HEK293 (cell line): ENCODE results near the gene CAP1.

Experiments used
- ATF2 ChIP-seq: fragments of 450-650 bp; formaldehyde crosslinking; IDR thresholded peaks from 2 replicates; pipeline ENCODE4 v1.5.1; 2016; ENCODE audit warnings: missing biosample characterization, missing genetic modification characterization, low read depth
- CTCF ChIP-seq: fragments of 450-650 bp; formaldehyde crosslinking; IDR thresholded peaks from 2 replicates; pipeline ENCODE4 v1.5.1; 2016; ENCODE audit warnings: missing biosample characterization, missing genetic modification characterization
- PATZ1 ChIP-seq: fragments of 450-650 bp; formaldehyde crosslinking; IDR thresholded peaks from 2 replicates; pipeline ENCODE4 v1.5.1; 2016; ENCODE audit warnings: missing biosample characterization, missing genetic modification characterization
- ZEB2 ChIP-seq: fragments of 450-650 bp; formaldehyde crosslinking; IDR thresholded peaks from 2 replicates; pipeline ENCODE4 v1.5.1; 2016; ENCODE audit warnings: missing biosample characterization, missing genetic modification characterization
- ZNF202 ChIP-seq: fragments of 450-650 bp; formaldehyde crosslinking; IDR thresholded peaks from 2 replicates; pipeline ENCODE4 v1.5.1; 2016; ENCODE audit warnings: missing biosample characterization, missing genetic modification characterization, borderline replicate concordance
- ZNF585B ChIP-seq: fragments of 450-650 bp; formaldehyde crosslinking; IDR thresholded peaks from 2 replicates; pipeline ENCODE4 v1.5.1; 2016; ENCODE audit warnings: missing biosample characterization, missing genetic modification characterization
- ZNF610 ChIP-seq: fragments of 450-650 bp; formaldehyde crosslinking; IDR thresholded peaks from 2 replicates; pipeline ENCODE4 v1.5.1; 2016; ENCODE audit warnings: missing biosample characterization, missing genetic modification characterization, borderline replicate concordance
- ZSCAN4 ChIP-seq: fragments of 450-650 bp; formaldehyde crosslinking; IDR thresholded peaks from 2 replicates; pipeline ENCODE4 v1.5.1; 2017; ENCODE audit warnings: missing biosample characterization, missing genetic modification characterization
- TF ChIP-seq, protein P1 (sequence below): fragments of 450-650 bp; formaldehyde crosslinking; IDR thresholded peaks from 2 replicates; pipeline ENCODE4 v1.5.1; 2017; ENCODE audit warnings: missing biosample characterization, mild to moderate bottlenecking, missing genetic modification characterization, moderate library complexity

- TF ChIP-seq PATZ1 (no peak), ZNF585B (tag by site-specific recombination) (no peak), CTCF (tag by site-specific recombination) (no peak), ZNF610 (tag by site-specific recombination) (no peak), ZNF202 (tag by site-specific recombination) (no peak), ATF2 (tag by site-specific recombination) (no peak), ZSCAN4 (tag by site-specific recombination) (no peak), ZEB2 (tag by site-specific recombination) (no peak)
- TF ChIP-seq, protein P1, sequence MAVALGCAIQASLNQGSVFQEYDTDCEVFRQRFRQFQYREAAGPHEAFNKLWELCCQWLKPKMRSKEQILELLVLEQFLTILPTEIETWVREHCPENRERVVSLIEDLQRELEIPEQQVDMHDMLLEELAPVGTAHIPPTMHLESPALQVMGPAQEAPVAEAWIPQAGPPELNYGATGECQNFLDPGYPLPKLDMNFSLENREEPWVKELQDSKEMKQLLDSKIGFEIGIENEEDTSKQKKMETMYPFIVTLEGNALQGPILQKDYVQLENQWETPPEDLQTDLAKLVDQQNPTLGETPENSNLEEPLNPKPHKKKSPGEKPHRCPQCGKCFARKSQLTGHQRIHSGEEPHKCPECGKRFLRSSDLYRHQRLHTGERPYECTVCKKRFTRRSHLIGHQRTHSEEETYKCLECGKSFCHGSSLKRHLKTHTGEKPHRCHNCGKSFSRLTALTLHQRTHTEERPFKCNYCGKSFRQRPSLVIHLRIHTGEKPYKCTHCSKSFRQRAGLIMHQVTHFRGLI, result no peak
Observed at GRCh38 chr1:40067023-40067422, 26.5 kb downstream of the CAP1 start.
